DOHH2 (cell line): ENCODE data around the gene KLK2.
"Not testable (repeated sequence)": the region's sequence is repeated elsewhere in the genome, so short reads cannot be mapped to it uniquely, and the experiment has no call there.

ENCODE experiments used
- H3F3A ChIP-seq: fragments of 200-600 bp; sonication (generic), shearing (Covaris generic); 2 replicates; pipeline ENCODE4 v1.6.0; 2016; ENCODE audit warnings: antibody characterized with exemption, mild to moderate bottlenecking; ENCODE audit not compliant: control insufficient read depth, insufficient read depth
- H3K27ac ChIP-seq: fragments of 200-600 bp; sonication (generic); 2 replicates; pipeline ENCODE4 v1.5.1; 2014; ENCODE audit warnings: low read depth, mild to moderate bottlenecking, low read length, moderate library complexity
- H3K27me3 ChIP-seq: fragments of 200-600 bp; sonication (generic); 2 replicates; pipeline ENCODE4 v1.6.1; 2014; ENCODE audit warnings: mild to moderate bottlenecking, low read length, mixed read lengths; ENCODE audit not compliant: control insufficient read depth
- H3K36me3 ChIP-seq: fragments of 200-600 bp; sonication (generic); 2 replicates; pipeline ENCODE4 v1.6.1; 2014; ENCODE audit warnings: mild to moderate bottlenecking, low read length, moderate library complexity, mixed read lengths; ENCODE audit not compliant: control insufficient read depth
- H3K4me1 ChIP-seq: fragments of 200-600 bp; sonication (generic); 2 replicates; pipeline ENCODE4 v1.6.1; 2014; ENCODE audit warnings: mild to moderate bottlenecking, low read length, mixed read lengths; ENCODE audit not compliant: control insufficient read depth
- H3K4me2 ChIP-seq: fragments of 200-600 bp; sonication (generic); 2 replicates; pipeline ENCODE4 v1.6.0; 2014; ENCODE audit warnings: mild to moderate bottlenecking, low read length, moderate library complexity
- H3K4me3 ChIP-seq: fragments of 200-600 bp; sonication (generic); 2 replicates; pipeline ENCODE4 v1.5.1; 2014; ENCODE audit warnings: mild to moderate bottlenecking, low read length, mixed read lengths
- H3K79me2 ChIP-seq: fragments of 200-600 bp; sonication (generic); 2 replicates; pipeline ENCODE4 v1.6.1; 2014; ENCODE audit warnings: mild to moderate bottlenecking, low read length, mixed read lengths; ENCODE audit not compliant: control insufficient read depth
- H3K9me2 ChIP-seq: fragments of 200-600 bp; sonication (generic); replicated peaks from 2 replicates; pipeline ENCODE4 v1.6.1; 2014; ENCODE audit warnings: mild to moderate bottlenecking, low read length, mixed read lengths; ENCODE audit not compliant: control insufficient read depth
- H3K9me3 ChIP-seq: fragments of 200-600 bp; sonication (generic); 2 replicates; pipeline ENCODE4 v1.6.1; 2014; ENCODE audit warnings: antibody characterized with exemption, low read length, mixed read lengths; ENCODE audit not compliant: control insufficient read depth, insufficient read depth
- H4K20me1 ChIP-seq: fragments of 200-600 bp; sonication (generic); 2 replicates; pipeline ENCODE4 v1.6.0; 2014; ENCODE audit warnings: low read depth, mild to moderate bottlenecking, antibody characterized with exemption, low read length, moderate library complexity; ENCODE audit not compliant: control insufficient read depth, insufficient read depth
- CTCF ChIP-seq: fragments of 200-600 bp; sonication (generic); IDR thresholded peaks from one replicate; pipeline ENCODE4 v1.5.1; 2014; ENCODE audit warnings: antibody characterized with exemption, mild to moderate bottlenecking, low read depth, low read length; ENCODE audit not compliant: poor library complexity, severe bottlenecking
- EZH2phosphoT487 ChIP-seq: fragments of 200-600 bp; sonication (generic); IDR thresholded peaks from 2 replicates; pipeline ENCODE4 v1.6.1; 2017; ENCODE audit warnings: borderline replicate concordance, mild to moderate bottlenecking, antibody characterized with exemption, low read length, moderate library complexity, mixed read lengths

Gene KLK2

GRCh38 chr19:50894478-50895356 lies 21.5 kb downstream of the KLK2 start:
- no peaks in the 10 kb centered on the region for H3K36me3 ChIP-seq
- H3K79me2 ChIP-seq = no peaks in the 10 kb centered on the region
- no peak overlapping the region for H3K4me3 ChIP-seq
- H3K4me1 ChIP-seq = peaks cover 12% of the 10 kb centered on the region
- H3K9me3 ChIP-seq = peaks cover 8% of the 10 kb centered on the region
- H3K9me2 ChIP-seq = no peaks in the 10 kb centered on the region
- H4K20me1 ChIP-seq = no peaks in the 10 kb centered on the region
- H3K27me3 ChIP-seq = 0 out of 2 replicates have a peak, but pooled peaks cover 7% of the 10 kb centered on the region
- H3K27ac ChIP-seq = no peak overlapping the region
- TF ChIP-seq CTCF = no peak
- TF ChIP-seq EZH2phosphoT487 = no peak
- no peak overlapping the region for H3K4me2 ChIP-seq
- no peaks in the 10 kb centered on the region for H3F3A ChIP-seq

GRCh38 chr19:50896089-50896590 lies 22.9 kb downstream of the KLK2 start:
- peak overlapping the region; percentile 33; the same call in 1 of the 2 replicates for H3K4me2 ChIP-seq

GRCh38 chr19:50896591-50897190 lies 23.5 kb downstream of the KLK2 start:
- Histone ChIP-seq H3K9me2 (no peaks in the 10 kb centered on the region), H3F3A (no peaks in the 10 kb centered on the region), H3K79me2 (no peaks in the 10 kb centered on the region), H3K27ac (no peak overlapping the region), H4K20me1 (no peaks in the 10 kb centered on the region), H3K4me2 (peak overlapping the region; percentile 33; the same call in 1 of the 2 replicates), H3K4me3 (no peak overlapping the region), H3K36me3 (no peaks in the 10 kb centered on the region), H3K4me1 (peaks cover 12% of the 10 kb centered on the region), H3K9me3 (peaks cover 8% of the 10 kb centered on the region), H3K27me3 (0 out of 2 replicates have a peak, but pooled peaks cover 7% of the 10 kb centered on the region)
- TF ChIP-seq EZH2phosphoT487 (no peak), CTCF (no peak)

More at GRCh38 chr19:50896089-50896590, 22.9 kb downstream of the KLK2 start:
- H3K4me1 ChIP-seq = peaks cover 12% of the 10 kb centered on the region
- H3K9me3 ChIP-seq, H3K9me2 ChIP-seq, H3K27me3 ChIP-seq, H3K36me3 ChIP-seq, H3K27ac ChIP-seq, H3F3A ChIP-seq, H4K20me1 ChIP-seq, H3K4me3 ChIP-seq, H3K79me2 ChIP-seq: not testable (repeated sequence)
